ENCODE results near the gene CELA3B. TPM values are rescaled to one million over a fixed set of nuclear protein-coding genes. Genes with fewer than 3 reads are reported as not detected.
"Not testable (repeated sequence)": the region's sequence is repeated elsewhere in the genome, so short reads cannot be mapped to it uniquely, and the experiment has no call there.

The CELA3B gene
- total and polyA plus RNA-seq, 3 experiments from 2014 or later, result not detected

- CTCF ChIA-PET; DNase-seq; H3K9me3 Mint-ChIP-seq; H3K4me3 Mint-ChIP-seq; H3K4me1 ChIP-seq (ENCODE audit: insufficient read depth, low read length); H3K27me3 ChIP-seq (ENCODE audit: insufficient read depth, low read length, poor library complexity, severe bottlenecking); H3K36me3 Mint-ChIP-seq; H3K27ac Mint-ChIP-seq; H3K4me3 ChIP-seq (ENCODE audit: low read length); POLR2A ChIA-PET; H3K27ac ChIP-seq (ENCODE audit: low read depth, low read length); H3K27me3 Mint-ChIP-seq; H3K9me3 ChIP-seq (ENCODE audit: low read length); H3K36me3 ChIP-seq (ENCODE audit: insufficient read depth, low read length); H3K4me1 Mint-ChIP-seq: not testable (repeated sequence)
These were observed 3.8 kb downstream of the CELA3B start for GRCh38 chr1:21980515-21981220.

- H3K4me3 Mint-ChIP-seq; H3K9me3 ChIP-seq (ENCODE audit: low read length); H3K9me3 Mint-ChIP-seq; DNase-seq; H3K36me3 Mint-ChIP-seq; H3K36me3 ChIP-seq (ENCODE audit: insufficient read depth, low read length); H3K27ac ChIP-seq (ENCODE audit: low read depth, low read length); H3K27me3 Mint-ChIP-seq; H3K27me3 ChIP-seq (ENCODE audit: insufficient read depth, low read length, poor library complexity, severe bottlenecking); POLR2A ChIA-PET; H3K4me1 ChIP-seq (ENCODE audit: insufficient read depth, low read length); H3K4me3 ChIP-seq (ENCODE audit: low read length); H3K27ac Mint-ChIP-seq; H3K4me1 Mint-ChIP-seq: not testable (repeated sequence)
- CTCF ChIA-PET, result interaction anchor here (0.7 kb wide), 1 partner anchor 282 kb away, joined by 3 read pairs; no protein-coding TSS in a partner anchor
These were observed 4.4 kb downstream of the CELA3B start for GRCh38 chr1:21981253-21981652.

GRCh38 chr1:21982122-21982521, 5.3 kb downstream of the CELA3B start:
- H3K27me3 Mint-ChIP-seq; H3K4me1 Mint-ChIP-seq; H3K36me3 ChIP-seq (ENCODE audit: insufficient read depth, low read length); DNase-seq; H3K4me3 Mint-ChIP-seq; POLR2A ChIA-PET; H3K36me3 Mint-ChIP-seq; H3K9me3 Mint-ChIP-seq; H3K27ac ChIP-seq (ENCODE audit: low read depth, low read length); H3K27ac Mint-ChIP-seq; H3K4me1 ChIP-seq (ENCODE audit: insufficient read depth, low read length); H3K9me3 ChIP-seq (ENCODE audit: low read length); H3K4me3 ChIP-seq (ENCODE audit: low read length); H3K27me3 ChIP-seq (ENCODE audit: insufficient read depth, low read length, poor library complexity, severe bottlenecking): not testable (repeated sequence)
- CTCF ChIA-PET, result interaction anchor here (0.7 kb wide), 1 partner anchor 283 kb away, joined by 3 read pairs; no protein-coding TSS in a partner anchor

- H3K27me3 ChIP-seq (ENCODE audit: insufficient read depth, low read length, poor library complexity, severe bottlenecking); H3K4me3 Mint-ChIP-seq; H3K27ac ChIP-seq (ENCODE audit: low read depth, low read length); H3K4me1 Mint-ChIP-seq; DNase-seq; H3K36me3 Mint-ChIP-seq; H3K4me1 ChIP-seq (ENCODE audit: insufficient read depth, low read length); H3K36me3 ChIP-seq (ENCODE audit: insufficient read depth, low read length); POLR2A ChIA-PET; CTCF ChIA-PET; H3K9me3 ChIP-seq (ENCODE audit: low read length); H3K9me3 Mint-ChIP-seq; H3K4me3 ChIP-seq (ENCODE audit: low read length); H3K27me3 Mint-ChIP-seq: not testable (repeated sequence)
- H3K27ac Mint-ChIP-seq, result peak overlapping the region in 1 of 8 donors; percentile 88
These were observed 6.7 kb downstream of the CELA3B start for GRCh38 chr1:21983539-21983938.

GRCh38 chr1:21985893-21986292, 9.1 kb downstream of the CELA3B start:
- H3K4me3 Mint-ChIP-seq; H3K36me3 Mint-ChIP-seq; H3K4me1 Mint-ChIP-seq; H3K9me3 ChIP-seq (ENCODE audit: low read length); H3K9me3 Mint-ChIP-seq; H3K36me3 ChIP-seq (ENCODE audit: insufficient read depth, low read length); CTCF ChIA-PET; POLR2A ChIA-PET; H3K27me3 Mint-ChIP-seq; DNase-seq; H3K27ac Mint-ChIP-seq; H3K4me1 ChIP-seq (ENCODE audit: insufficient read depth, low read length); H3K27ac ChIP-seq (ENCODE audit: low read depth, low read length); H3K27me3 ChIP-seq (ENCODE audit: insufficient read depth, low read length, poor library complexity, severe bottlenecking); H3K4me3 ChIP-seq (ENCODE audit: low read length): not testable (repeated sequence)

GRCh38 chr1:21986386-21986785, 9.6 kb downstream of the CELA3B start:
- not testable (repeated sequence) for H3K36me3 Mint-ChIP-seq

GRCh38 chr1:21989672-21990393, 13.0 kb downstream of the CELA3B start:
- CTCF ChIA-PET; POLR2A ChIA-PET; H3K9me3 ChIP-seq (ENCODE audit: low read length); DNase-seq; H3K4me3 Mint-ChIP-seq; H3K27me3 ChIP-seq (ENCODE audit: insufficient read depth, low read length, poor library complexity, severe bottlenecking); H3K36me3 ChIP-seq (ENCODE audit: insufficient read depth, low read length); H3K27ac Mint-ChIP-seq; H3K36me3 Mint-ChIP-seq; H3K4me3 ChIP-seq (ENCODE audit: low read length); H3K4me1 ChIP-seq (ENCODE audit: insufficient read depth, low read length); H3K27me3 Mint-ChIP-seq; H3K27ac ChIP-seq (ENCODE audit: low read depth, low read length); H3K9me3 Mint-ChIP-seq; H3K4me1 Mint-ChIP-seq: not testable (repeated sequence)

More at GRCh38 chr1:21986386-21986785, 9.6 kb downstream of the CELA3B start:
- H3K4me3 Mint-ChIP-seq; CTCF ChIA-PET; H3K4me1 ChIP-seq (ENCODE audit: insufficient read depth, low read length); H3K27me3 ChIP-seq (ENCODE audit: insufficient read depth, low read length, poor library complexity, severe bottlenecking); H3K36me3 ChIP-seq (ENCODE audit: insufficient read depth, low read length); H3K9me3 Mint-ChIP-seq; H3K4me1 Mint-ChIP-seq; H3K9me3 ChIP-seq (ENCODE audit: low read length); POLR2A ChIA-PET; H3K27me3 Mint-ChIP-seq; H3K27ac ChIP-seq (ENCODE audit: low read depth, low read length); H3K4me3 ChIP-seq (ENCODE audit: low read length); H3K27ac Mint-ChIP-seq; DNase-seq: not testable (repeated sequence)

GRCh38 chr1:21992186-21992585, 15.4 kb downstream of the CELA3B start:
- H3K9me3 ChIP-seq (ENCODE audit: low read length); H3K9me3 Mint-ChIP-seq; CTCF ChIA-PET; H3K4me3 ChIP-seq (ENCODE audit: low read length); POLR2A ChIA-PET; H3K4me3 Mint-ChIP-seq; H3K36me3 Mint-ChIP-seq; H3K27ac Mint-ChIP-seq; H3K36me3 ChIP-seq (ENCODE audit: insufficient read depth, low read length); DNase-seq; H3K4me1 ChIP-seq (ENCODE audit: insufficient read depth, low read length); H3K4me1 Mint-ChIP-seq; H3K27me3 Mint-ChIP-seq; H3K27me3 ChIP-seq (ENCODE audit: insufficient read depth, low read length, poor library complexity, severe bottlenecking); H3K27ac ChIP-seq (ENCODE audit: low read depth, low read length): not testable (repeated sequence)
